CD4-positive, alpha-beta T cell treated with Interleukin-6 for 4 hours (primary cell): ENCODE measurements around the gene LTBP4.

Experiments
- DNase-seq: peaks from one replicate; pipeline ENCODE4 v3.0.0-alpha.2; 2020; ENCODE audit warnings: mixed read lengths

LTBP4 gene

DNA sequence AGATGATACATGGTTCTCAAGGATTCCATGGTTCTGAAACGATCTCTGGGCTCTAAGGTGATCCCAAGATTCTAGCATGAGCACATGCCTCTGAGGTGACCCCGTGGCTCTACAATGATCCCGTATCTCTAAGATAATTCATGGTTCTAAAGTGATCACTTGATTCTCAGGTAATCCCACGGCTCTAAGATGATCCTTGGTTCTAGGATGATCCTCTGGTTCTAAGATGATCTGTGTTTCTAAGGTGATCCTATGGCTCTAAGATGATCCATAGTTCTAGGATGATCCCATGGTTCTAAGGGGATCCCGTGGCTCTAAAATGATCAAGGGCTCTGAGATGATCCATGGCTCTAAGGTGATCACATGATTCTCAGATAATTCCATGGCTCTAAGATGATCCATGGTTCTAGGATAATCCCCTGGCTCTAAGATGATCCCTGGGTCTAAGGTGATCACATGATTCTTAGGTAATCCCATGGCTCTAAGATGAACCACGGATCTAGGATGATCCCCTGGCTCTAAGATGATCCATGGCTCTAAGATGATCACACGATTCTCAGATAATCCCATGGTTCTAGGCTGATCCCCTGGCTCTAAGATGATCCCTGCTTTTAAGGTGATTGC is 67.9 kb downstream of the LTBP4 start:
- DNase-seq: no peak

DNA sequence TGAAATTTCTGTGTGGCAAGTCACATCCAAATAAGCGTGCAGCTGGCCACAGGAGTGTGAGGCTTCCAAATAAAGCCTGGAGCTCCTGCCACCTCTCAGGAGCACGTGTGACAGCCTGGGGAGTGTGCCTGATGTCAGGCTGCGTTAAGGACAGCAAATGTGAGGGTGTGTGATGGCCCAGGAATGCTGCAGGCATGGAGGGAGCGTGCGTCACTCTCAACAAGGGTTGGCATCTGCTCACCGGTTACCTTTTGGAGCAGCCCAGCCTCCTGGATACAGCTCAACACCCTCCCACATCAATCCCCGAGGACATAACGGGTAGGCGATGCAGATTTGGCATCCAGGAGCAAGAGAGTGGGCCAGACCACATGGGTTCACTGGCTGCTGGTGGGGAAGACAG is 70.2 kb downstream of the LTBP4 start:
- no peak for DNase-seq

DNA sequence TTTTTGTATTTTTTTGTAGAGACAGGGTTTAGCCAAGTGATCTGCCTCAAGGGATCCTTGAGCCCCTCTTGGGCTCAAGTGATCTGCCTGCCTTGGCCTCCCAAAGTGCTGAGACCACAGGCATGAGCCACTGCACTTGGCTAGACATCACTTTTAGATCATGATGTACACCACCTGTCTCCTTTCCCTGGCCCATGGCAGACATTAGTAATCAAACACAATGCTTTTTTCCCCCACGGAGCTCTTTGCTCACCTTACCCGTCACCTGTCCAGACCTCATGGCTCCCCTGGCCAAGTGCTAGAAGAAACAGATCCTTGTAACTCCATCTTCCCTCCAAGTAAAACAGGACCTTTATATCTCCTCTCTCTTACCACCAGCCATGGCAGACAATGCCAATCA is 70.9 kb downstream of the LTBP4 start:
- no peak for DNase-seq

DNA sequence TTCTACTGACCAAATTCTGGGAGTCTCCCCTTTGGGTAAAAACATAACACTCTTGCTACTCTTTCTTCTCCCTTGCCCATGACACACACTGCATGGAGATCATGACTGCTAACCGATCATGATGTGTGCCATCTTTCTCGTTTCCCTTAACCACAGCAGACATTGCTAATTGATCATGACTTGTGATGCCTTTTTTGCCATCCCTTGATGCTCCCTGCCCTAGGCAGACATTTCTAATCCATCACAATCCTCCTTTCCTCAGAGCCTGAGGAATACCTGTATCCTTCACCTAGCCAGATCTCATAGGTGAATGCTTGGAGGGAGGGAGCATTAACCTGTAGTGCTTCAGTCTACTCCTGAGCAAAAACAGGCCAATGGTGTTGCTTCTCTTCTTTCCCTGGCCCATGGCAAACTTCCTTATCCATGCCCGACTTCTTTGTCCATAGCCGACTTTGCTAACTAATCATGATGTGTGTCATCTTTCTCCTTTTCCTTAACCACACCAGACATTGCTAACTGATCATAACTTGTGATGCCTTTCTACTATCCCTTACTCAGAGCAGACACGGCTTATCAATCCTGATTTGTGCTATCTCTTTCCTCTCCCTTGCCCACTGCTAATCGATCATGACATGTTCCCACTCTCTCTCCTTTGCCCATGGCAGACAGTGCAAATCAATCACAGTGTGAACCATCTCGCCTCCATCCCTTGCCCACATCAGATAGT is 71.6 kb downstream of the LTBP4 start:
- DNase-seq: no peak

DNA sequence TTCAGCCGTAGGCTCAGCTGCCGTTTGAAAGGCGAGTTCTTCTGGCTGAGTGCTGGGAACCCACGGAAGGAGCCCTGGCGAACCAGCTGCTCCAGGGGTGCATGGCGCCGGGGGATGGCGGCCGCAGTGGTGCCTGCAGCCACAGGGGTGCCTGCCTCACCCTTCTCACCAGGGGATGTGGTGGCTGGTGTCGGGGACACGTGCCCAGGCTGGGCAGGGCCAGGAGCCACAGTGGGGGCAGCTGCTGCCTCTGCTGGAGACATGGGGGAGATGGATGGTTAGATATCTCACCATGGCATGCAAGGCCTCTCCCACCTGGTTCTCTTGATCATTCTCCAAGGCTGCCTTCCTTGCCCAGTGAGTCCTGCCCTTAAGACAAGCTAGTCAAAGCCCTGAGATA is 72.2 kb downstream of the LTBP4 start:
- DNase-seq: no peak

DNA sequence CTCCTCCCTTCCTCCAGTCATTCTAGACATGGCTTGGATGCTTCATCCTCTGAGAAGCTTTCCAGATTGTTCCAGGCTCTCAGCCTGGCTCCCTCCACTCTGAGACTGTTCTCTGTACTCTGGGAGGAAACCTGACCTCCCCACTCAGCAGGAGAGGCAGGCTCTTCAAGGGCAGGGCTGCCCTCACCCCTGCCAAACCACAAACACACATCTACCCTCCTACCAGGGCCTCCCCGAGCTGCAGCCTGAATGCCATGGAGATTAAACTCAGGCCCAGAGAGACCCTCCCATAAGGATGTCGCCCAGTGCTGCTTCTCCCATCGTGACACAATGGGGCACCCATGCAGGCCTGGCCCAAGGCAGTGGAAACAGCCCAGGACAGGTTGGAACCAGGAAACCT is 73.1 kb downstream of the LTBP4 start:
- no peak for DNase-seq

DNA sequence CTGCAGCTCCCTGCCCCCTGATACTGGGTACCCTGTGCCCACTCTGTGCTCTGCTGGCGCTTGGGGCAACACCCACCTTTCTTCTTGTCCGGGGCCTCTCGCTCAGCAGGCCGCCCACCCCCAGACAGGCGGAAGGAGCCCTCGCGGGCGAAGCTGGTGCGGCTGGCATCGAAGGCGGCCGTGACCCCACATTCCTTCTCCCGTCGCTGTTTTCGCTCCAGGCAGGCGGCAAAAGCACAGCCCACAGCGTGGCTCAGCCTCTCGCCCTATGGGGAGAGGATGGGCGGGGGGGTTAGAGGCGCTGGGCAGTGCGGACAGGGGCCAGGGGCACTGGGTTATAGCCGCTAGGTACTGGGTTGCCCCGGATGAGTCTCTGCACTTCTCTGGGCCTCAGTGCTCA is 76.0 kb downstream of the LTBP4 start:
- no peak for DNase-seq
